HuH-7.5 (cell line): ENCODE data around the gene PRKCZ.

Experiments used
- DNase-seq: peaks from one replicate; pipeline ENCODE4 v3.0.0; 2011; ENCODE audit warnings: low spot score

The PRKCZ gene

DNA sequence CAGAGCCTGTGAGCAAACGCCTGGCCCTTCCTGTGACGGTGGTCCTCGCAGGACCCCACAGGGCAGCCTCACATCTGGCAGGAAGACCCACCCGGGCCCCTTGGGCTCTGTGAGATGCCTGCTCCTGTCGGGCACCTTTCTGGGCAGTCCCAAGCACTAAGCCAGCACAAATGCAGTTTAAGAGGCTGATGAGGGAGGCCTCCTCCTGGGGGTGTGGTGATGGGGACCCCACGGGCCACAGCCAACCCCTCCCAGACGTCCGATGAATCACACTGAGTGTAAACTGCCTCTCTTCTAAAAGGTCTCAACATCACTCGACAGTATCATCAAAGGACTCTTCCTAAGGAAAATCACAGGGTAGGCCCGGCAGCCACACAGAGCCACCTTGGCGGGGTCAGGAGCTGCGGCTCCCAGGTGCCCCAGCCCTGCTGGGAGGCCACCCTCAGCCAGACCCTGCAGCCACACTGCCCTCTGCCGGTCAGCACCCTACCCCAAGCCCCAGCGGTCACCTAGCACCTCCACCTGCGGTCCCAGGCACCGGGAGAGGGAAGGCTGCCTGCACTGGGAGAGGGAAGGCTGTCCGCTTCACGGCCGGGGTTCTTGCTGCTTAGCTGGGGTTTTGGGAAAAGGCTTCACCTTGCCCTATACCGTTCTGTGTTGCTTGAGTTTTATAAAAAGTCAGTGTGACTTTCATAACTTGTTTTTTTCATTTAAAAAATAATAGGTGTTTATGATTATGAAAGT is 3.9 kb upstream of the PRKCZ start:
- peak; percentile 95 for DNase-seq

GRCh38 chr1:2046953-2047748 is 3.1 kb upstream of the PRKCZ start:
- DNase-seq, result no peak

DNA sequence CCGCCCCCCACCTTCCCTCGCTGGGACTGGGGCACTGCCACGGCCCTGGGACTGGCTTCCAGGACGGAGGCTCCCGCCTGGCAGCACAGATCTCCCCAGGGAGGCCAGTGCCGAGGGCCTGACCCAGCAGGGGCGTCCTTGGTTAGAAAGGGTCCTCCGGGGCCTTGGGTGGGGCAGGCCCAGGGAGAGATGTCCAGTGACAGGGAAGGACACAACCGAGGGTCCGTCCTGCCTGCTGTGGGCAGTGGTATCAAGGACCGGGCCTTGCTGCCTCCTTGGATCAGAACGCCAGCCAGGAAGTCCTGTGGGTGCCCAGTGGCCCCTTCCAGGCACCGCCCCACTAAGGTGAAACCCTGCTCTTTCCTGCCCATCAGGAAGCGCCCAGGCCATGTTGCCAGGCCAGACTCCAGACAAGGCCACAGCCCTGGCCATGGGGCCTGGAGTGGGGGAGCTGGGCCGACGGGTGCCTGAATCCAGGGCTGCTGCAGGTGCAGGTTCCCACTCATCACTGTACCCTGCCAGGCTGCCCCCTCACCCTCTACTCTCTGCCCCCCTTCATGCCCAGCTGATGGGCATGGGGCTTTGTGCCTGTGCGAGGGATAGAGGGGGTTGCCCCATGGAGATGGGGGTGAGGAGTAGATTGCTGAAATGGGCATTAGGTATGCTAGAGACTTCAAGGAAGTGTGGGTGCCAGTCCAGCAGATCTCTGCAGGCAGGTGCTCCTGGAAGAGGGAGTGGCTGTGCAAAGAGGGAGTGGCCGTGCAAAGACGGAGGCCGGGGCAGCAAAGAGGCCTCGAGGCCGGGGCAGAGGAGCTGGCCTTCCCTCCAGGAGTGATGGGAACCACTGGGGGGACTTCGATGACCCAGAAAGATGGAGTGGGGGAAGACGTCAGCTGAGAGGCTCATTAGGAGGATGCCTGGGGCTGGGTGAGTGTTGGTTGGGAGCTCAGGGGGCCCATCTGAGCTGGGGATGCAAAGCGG is 2.2 kb upstream of the PRKCZ start:
- no peak for DNase-seq

GRCh38 chr1:2049225-2049717 is 940 bp upstream of the PRKCZ start:
- DNase-seq, result no peak

- DNase-seq, result no peak
Measured at GRCh38 chr1:2050461-2050792, 216 bp downstream of the PRKCZ start.

GRCh38 chr1:2050793-2051682 is 827 bp downstream of the PRKCZ start:
- DNase-seq, result no peak

GRCh38 chr1:2052054-2052679 is 2.0 kb downstream of the PRKCZ start:
- no peak for DNase-seq

DNA sequence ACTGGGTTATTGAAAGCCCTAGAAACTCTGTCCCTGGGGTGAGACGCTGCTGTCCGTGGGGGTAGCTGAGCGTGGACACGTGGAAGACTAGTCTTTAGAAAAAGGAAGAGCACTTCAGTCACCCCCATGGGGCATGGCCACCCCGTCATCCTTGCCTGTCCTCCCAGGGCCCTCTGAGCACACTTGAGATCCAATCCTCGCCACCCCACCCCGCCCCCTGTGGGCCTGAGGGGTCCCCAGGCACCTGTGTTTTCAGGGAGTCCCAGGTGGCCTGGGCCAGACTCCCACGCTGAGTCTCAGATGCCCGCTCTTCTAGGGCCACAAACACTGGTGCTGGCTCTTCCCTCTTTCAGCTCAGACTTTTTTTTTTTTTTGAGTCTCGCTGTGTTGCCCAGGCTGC is 2.5 kb downstream of the PRKCZ start:
- no peak for DNase-seq

DNA sequence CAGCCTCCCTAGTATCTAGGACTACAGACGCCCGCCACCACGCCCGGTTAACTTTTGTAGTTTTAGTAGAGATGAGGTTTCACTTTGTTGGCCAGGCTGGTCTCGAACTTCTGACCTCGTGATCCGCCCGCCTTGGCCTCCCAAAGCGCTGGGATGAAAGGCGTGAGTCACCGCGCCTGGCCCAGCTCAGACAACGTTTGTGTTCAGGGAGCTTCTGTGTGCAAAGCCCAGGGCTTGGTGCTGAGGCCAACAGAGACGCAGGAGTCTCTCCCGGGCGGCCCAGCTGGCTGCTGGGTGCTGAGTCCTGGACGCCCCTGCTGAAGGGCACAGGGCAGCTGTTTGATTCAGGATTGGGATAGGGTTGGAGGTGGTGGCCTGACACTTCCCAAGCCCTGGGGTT is 3.0 kb downstream of the PRKCZ start:
- DNase-seq, result no peak

DNA sequence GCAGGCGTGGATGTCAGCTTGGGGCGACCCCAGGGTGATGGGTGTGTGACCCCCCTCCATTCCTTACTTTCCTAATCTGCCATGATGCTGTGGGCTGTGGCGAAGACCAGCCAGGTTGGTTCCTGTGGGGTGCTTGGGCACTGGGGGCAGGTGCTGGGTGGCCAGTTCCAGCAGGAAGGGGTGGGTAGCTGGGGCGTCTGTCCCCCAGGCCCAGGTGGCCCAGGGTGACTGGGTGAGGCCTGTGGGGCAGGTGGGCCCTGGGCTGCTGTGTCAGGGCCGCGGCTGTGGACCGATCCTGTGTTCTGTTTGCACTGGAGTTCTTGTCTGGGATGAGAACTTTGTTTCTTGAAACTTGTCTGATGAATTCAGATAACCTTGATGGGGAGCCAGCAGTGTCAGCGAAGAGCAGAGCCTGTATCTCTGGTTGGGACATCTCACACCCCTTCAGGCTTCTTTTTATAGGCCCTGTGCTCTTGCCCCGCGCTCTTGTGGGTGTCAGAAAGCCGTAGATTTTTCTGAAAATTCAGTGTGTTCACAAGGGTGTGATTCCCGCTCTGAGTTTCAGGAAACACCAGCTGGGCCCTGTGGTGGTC is 3.7 kb downstream of the PRKCZ start:
- no peak for DNase-seq

- no peak for DNase-seq
Measured at GRCh38 chr1:2054560-2054959, 4.3 kb downstream of the PRKCZ start.

DNA sequence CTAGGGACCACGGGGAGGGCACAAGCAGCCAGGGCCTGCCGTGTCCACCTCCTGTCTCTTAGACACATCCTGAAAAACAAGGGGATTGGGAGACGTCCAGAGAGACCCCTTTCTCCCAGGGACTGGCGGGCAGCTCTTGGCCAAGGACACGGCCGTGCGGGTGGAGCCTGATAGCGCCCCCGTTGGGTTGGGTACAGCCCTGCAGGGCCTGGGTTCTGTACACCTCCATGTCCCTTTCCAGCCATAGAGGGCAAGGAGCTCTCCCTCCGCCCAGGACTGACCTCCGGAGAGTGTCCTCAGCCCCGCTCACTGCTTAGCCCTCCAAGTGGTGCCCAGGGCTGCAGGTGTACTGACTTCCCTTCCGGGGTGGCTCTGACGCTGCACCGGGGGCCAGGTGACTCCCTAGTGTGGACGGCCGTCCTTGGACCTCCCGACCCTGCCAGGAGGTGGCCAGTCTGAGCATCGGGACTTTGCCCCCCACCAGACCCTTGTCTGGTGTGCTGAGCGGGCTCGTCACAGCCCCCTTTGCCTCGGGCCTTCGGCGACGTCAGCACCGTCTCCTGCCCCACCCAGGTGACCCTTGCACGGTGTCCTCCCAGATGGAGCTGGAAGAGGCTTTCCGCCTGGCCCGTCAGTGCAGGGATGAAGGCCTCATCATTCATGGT is 5.8 kb downstream of the PRKCZ start:
- DNase-seq, result no peak

- no peak for DNase-seq
Measured at GRCh38 chr1:2056955-2057590, 6.9 kb downstream of the PRKCZ start.

- DNase-seq, result no peak
Measured at GRCh38 chr1:2059290-2059953, 9.2 kb downstream of the PRKCZ start.

DNA sequence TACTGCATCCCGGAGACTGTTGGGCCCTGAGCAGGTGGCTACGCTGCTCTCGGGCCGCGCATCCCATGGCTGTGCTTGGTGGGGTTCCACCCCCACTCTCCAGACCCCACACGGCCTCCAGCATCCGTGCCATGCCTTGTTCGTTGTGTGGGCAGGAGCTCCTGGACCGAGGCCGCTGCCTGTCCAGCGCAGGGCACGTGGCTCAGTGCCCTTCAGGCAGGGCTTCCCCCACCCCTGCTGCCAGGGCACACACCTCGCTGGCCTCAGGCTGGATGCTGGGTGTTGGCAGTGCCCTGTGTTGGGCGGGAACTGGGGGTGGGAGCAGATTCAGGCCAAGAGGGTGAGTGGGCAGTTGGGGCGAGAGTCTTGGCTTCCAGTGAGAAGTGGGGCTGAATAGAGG is 9.9 kb downstream of the PRKCZ start:
- DNase-seq, result no peak

GRCh38 chr1:2060535-2060934 is 10.3 kb downstream of the PRKCZ start:
- DNase-seq, result no peak

DNA sequence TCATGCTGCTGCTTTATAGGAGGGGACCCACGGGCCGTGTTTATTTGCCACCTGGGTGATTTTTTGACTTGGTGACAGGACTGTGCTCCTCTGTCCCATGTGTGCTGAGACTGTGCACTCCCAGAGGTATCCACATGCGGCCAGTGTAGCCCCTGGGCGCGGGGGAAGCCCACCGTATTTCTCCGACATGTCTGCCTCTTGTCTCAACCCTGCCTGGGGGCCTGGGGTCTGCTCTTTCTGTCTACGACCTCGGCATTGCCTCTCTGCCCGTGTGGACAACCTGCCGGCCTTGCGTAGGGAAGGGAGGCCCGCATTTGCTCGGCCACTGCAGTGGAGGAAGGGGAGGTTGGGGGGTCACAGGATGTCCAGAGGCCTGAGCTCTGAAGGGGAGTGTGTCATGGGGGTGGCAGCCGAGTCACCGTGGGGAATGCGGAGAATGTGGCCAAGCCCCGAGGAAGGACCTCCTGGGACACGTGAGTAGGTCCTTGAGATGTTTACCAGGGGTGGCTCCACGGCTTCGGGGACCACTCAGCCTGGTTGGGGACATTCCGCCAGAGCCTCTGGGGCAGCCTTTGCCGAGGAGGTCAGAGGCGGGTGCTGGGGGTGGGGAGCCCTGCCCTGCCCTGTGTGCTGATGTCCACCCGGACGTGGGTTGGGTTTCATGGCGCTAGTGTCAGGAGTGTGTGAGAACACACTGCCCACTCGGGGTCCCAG is 11.0 kb downstream of the PRKCZ start:
- no peak for DNase-seq

DNA sequence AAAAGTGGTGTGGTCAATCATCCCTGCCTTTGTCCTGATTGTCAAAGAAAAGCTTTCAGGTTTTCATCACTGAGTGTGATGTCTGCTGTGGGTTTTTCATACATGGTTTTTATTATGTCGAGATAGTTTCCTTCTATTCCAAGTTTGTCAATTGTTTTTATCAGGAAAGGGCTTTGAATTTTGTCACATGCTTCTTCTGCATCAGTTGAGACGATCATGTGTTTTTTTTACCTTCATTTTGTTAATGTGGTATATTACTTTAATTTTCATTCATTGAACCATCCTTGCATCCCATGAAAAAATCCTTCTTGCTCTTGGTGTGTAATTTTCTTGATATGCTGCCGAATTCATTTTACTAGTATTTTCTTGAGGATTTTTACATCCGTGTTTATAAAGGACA is 15.5 kb downstream of the PRKCZ start:
- DNase-seq, result no peak
